ENCODE results near the gene CD52. TPM values are rescaled to one million over a fixed set of nuclear protein-coding genes. Genes with fewer than 3 reads are reported as not detected.

The CD52 gene
- total RNA-seq, 1 donor from 2014 or later, result 2.8 TPM

GRCh38 chr1:26335774-26336476 lies 18.2 kb downstream of the CD52 start:
- TF ChIP-seq CTCF (IDR thresholded peaks at IDR 0.05; ENCODE audit: partially characterized antibody, unreplicated experiment), result no peak
- Mint-ChIP-seq H3K9me3 (ENCODE audit: unreplicated experiment) (no peaks in the 10 kb centered on the region), H3K4me1 (ENCODE audit: low read depth, unreplicated experiment) (no peaks in the 10 kb centered on the region), H3K36me3 (ENCODE audit: unreplicated experiment) (no peaks in the 10 kb centered on the region), H3K27me3 (ENCODE audit: unreplicated experiment) (peaks cover 5% of the 10 kb centered on the region), H3K27ac (ENCODE audit: unreplicated experiment) (no peak overlapping the region), H3K4me3 (ENCODE audit: unreplicated experiment) (peak overlapping the region; percentile 91)
- DNase-seq, result no peak

GRCh38 chr1:26336477-26337205 lies 18.9 kb downstream of the CD52 start:
- Mint-ChIP-seq H3K4me1 (ENCODE audit: low read depth, unreplicated experiment) (no peaks in the 10 kb centered on the region), H3K9me3 (ENCODE audit: unreplicated experiment) (no peaks in the 10 kb centered on the region), H3K4me3 (ENCODE audit: unreplicated experiment) (peak overlapping the region; percentile 42), H3K36me3 (ENCODE audit: unreplicated experiment) (no peaks in the 10 kb centered on the region), H3K27me3 (ENCODE audit: unreplicated experiment) (peaks cover 5% of the 10 kb centered on the region), H3K27ac (ENCODE audit: unreplicated experiment) (no peak overlapping the region)
- DNase-seq, result peak; percentile 74
- no peak for TF ChIP-seq CTCF (IDR thresholded peaks at IDR 0.05; ENCODE audit: partially characterized antibody, unreplicated experiment)

GRCh38 chr1:26337206-26337535 lies 19.4 kb downstream of the CD52 start:
- TF ChIP-seq CTCF (IDR thresholded peaks at IDR 0.05; ENCODE audit: partially characterized antibody, unreplicated experiment), result no peak
- Mint-ChIP-seq H3K36me3 (ENCODE audit: unreplicated experiment) (no peaks in the 10 kb centered on the region), H3K9me3 (ENCODE audit: unreplicated experiment) (no peaks in the 10 kb centered on the region), H3K27ac (ENCODE audit: unreplicated experiment) (no peak overlapping the region), H3K4me3 (ENCODE audit: unreplicated experiment) (peak overlapping the region; percentile 42), H3K27me3 (ENCODE audit: unreplicated experiment) (peaks cover 5% of the 10 kb centered on the region), H3K4me1 (ENCODE audit: low read depth, unreplicated experiment) (no peaks in the 10 kb centered on the region)
- no peak for DNase-seq

GRCh38 chr1:26337625-26338024 lies 19.9 kb downstream of the CD52 start:
- no peak for DNase-seq
- TF ChIP-seq CTCF (IDR thresholded peaks at IDR 0.05; ENCODE audit: partially characterized antibody, unreplicated experiment), result no peak
- Mint-ChIP-seq H3K27me3 (ENCODE audit: unreplicated experiment) (peaks cover 5% of the 10 kb centered on the region), H3K4me1 (ENCODE audit: low read depth, unreplicated experiment) (no peaks in the 10 kb centered on the region), H3K9me3 (ENCODE audit: unreplicated experiment) (no peaks in the 10 kb centered on the region), H3K4me3 (ENCODE audit: unreplicated experiment) (no peak overlapping the region), H3K36me3 (ENCODE audit: unreplicated experiment) (no peaks in the 10 kb centered on the region), H3K27ac (ENCODE audit: unreplicated experiment) (no peak overlapping the region)

GRCh38 chr1:26338670-26339069 lies 20.9 kb downstream of the CD52 start:
- TF ChIP-seq CTCF (IDR thresholded peaks at IDR 0.05; ENCODE audit: partially characterized antibody, unreplicated experiment), result no peak
- no peak for DNase-seq
- no peak overlapping the region for H3K4me3 Mint-ChIP-seq (ENCODE audit: unreplicated experiment)
- no peaks in the 10 kb centered on the region for H3K36me3 Mint-ChIP-seq (ENCODE audit: unreplicated experiment)
- no peaks in the 10 kb centered on the region for H3K4me1 Mint-ChIP-seq (ENCODE audit: low read depth, unreplicated experiment)
- H3K27ac Mint-ChIP-seq (ENCODE audit: unreplicated experiment), result peak overlapping the region; percentile 10
- peaks cover 7% of the 10 kb centered on the region for H3K27me3 Mint-ChIP-seq (ENCODE audit: unreplicated experiment)
- no peaks in the 10 kb centered on the region for H3K9me3 Mint-ChIP-seq (ENCODE audit: unreplicated experiment)

Measured in glutamatergic neuron (in vitro differentiated cells).